ENCODE results near the gene RTN4RL1.

DNA sequence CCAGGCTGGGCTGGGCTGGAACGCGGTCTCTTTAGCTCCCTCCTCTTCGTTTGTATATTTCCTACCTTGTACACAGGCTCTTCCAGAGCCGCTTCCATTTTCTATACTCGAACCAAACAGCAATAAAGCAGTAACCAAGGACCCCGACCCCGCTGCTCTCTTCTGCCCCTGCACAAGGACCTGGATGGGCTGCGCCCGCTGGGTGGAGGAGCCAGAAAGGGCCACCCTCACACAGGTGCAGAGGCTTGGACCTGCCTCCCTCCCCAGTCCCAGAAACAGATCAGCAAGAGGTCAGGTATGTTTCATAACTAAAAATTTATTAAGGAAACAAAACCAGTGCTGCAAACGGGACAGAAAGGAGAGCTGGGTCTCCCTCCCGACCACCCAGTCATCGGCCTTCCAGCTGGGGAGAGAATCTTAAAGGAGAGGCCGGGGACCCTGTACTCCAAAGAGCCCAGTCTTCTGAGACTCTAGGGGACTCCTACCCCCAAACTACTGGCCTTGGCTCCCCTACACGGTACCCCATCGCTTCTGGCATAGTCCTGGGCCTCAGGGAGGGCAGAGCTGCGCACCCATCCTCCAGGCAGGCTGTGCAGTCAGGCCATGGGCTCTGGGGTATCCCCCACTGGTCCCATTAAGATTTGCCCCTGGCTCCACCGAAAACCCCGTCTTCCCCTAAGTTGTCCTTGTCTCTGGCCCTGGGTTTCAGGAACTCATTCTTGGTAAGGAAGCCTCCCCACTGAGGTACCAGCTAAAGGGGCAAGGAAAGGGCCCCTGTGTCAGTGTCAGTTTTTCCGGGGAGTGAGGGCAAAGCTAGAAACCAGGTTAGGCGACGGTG lies 34.6 kb upstream of the RTN4RL1 start:
- TF ChIP-seq CTCF (conservative IDR thresholded peaks at IDR 0.05; ENCODE audit: low read length) (no peak), EZH2phosphoT487 (IDR thresholded peaks at IDR 0.05; ENCODE audit: borderline replicate concordance, low read depth, low read length) (no peak)
